Breast epithelium (tissue), 3 donors: Measurements from ENCODE around the gene GAL3ST3.

Source experiments
- CTCF ChIP-seq, 3 donors: fragments of 450-650 bp; IDR thresholded peaks; one replicate each; pipeline ENCODE4 v1.5.1; 2016 to 2017; ENCODE audit warnings: antibody characterized with exemption in 3 of 3, mild to moderate bottlenecking in 3 of 3, moderate library complexity in 3 of 3
- POLR2A ChIP-seq: fragments of 450-650 bp; IDR thresholded peaks from one replicate; pipeline ENCODE4 v1.6.1; 2016; ENCODE audit warnings: antibody characterized with exemption, mild to moderate bottlenecking, moderate library complexity
- POLR2AphosphoS5 ChIP-seq, 3 donors: sonication (generic); formaldehyde crosslinking; IDR thresholded peaks; one replicate each; pipeline ENCODE4 v1.6.1; 2017; ENCODE audit warnings: antibody characterized with exemption in 3 of 3

DNA sequence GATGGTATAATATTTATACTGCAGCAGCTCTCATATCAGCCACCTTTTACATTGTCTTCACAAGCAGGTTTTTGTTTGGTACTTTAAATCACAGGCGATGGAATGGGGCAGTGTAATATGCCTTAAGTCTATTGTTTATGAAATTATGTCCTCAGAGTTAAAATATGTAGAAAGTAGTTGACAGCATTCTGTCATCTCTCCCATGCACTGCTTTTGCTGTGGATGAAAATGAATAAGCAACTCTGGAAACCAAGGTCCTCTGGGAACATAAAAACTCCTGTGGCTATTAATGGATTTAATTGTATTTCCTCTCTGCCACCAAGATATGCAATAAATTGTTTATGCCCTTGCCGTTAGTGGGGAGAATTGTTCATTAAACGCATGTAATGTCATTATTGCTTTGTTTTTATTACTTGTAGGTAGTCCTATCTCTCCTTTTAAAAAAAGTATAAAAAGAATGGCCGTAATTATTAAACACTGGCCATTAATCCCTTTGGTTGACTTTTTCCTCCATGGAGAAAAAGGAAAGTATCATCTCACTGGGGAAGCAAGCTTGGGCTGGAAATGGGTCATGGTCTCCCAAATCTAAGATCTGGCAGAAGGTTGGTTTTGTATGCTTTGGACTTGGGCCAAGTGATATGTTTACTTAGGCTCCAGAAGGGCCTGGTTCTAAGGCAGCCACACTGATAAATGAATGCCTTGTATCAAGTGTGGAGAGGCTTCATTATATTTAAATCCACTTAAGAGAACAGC is 34.2 kb upstream of the GAL3ST3 start:
- TF ChIP-seq CTCF (IDR thresholded peaks at IDR 0.05): no peak
- no peak for TF ChIP-seq POLR2AphosphoS5 (IDR thresholded peaks at IDR 0.05)
- TF ChIP-seq POLR2A: no peak
